HG03175 (cell line): ENCODE results near the gene ZNF70.
A peak's percentile ranks its signal among the peaks of the same experiment; 100 is the strongest.

Experiments
- ATAC-seq: cut with Tn5 transposase; IDR thresholded peaks from one replicate; pipeline ENCODE4 v1.9.1; 2021; ENCODE audit warnings: mild to moderate bottlenecking, moderate library complexity; ENCODE audit not compliant: unreplicated experiment

The ZNF70 gene

DNA sequence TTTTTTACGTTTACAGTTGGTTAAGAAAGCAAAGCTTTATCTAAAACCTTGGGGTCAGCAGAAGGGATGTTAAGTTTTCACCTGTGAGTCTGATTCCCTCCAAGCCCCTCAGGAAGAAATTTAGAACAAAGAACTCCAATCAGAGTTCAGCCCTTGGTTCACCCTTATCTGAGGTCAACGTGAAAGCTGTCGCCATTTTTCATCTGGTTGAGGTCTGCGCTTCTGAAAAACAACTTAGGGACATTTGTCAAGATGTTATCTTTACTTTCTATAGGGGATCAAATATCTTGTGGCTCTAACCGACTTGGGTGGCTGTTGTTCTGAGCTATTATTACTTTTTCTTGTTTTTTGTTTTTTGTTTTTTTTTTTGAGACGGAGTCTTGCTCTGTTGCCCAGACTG is 30.1 kb downstream of the ZNF70 start:
- ATAC-seq = no peak

DNA sequence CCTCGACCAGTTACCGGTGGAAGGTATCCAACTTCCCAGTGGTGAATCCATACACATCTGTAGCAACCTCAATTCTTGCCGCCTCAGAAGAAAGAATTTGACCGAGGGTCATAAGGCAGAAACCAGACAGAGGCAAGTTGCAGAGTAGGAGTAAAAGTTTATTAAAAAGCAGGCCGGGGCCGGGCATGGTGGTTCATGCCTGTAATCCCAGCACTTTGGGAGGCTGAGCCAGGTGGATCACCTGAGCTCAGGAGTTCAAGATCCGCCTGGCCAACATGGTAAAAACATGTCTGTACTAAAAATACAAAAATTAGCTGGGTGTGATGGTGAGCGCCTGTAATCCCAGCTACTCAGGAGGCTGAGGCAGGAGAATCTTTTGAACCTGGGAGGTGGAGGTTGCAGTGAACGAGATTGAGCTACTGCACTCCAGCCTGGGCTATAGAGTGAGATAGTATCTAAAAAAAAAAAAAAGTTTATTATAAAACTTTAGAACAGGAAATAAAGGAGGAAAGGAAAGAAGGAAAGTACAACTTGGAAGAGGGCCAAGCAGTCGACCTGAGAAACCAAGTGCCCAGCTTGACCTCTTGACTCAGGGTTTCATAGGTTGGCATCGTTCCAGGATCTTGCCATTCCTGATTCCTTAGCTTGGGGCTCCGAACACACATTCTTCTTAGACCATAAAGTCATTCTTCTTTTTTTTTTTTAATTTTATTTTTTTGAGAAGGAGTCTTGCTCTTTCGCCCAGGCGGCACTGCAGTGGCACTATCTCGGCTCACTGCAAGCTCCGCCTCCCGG is 32.3 kb downstream of the ZNF70 start:
- ATAC-seq = no peak

DNA sequence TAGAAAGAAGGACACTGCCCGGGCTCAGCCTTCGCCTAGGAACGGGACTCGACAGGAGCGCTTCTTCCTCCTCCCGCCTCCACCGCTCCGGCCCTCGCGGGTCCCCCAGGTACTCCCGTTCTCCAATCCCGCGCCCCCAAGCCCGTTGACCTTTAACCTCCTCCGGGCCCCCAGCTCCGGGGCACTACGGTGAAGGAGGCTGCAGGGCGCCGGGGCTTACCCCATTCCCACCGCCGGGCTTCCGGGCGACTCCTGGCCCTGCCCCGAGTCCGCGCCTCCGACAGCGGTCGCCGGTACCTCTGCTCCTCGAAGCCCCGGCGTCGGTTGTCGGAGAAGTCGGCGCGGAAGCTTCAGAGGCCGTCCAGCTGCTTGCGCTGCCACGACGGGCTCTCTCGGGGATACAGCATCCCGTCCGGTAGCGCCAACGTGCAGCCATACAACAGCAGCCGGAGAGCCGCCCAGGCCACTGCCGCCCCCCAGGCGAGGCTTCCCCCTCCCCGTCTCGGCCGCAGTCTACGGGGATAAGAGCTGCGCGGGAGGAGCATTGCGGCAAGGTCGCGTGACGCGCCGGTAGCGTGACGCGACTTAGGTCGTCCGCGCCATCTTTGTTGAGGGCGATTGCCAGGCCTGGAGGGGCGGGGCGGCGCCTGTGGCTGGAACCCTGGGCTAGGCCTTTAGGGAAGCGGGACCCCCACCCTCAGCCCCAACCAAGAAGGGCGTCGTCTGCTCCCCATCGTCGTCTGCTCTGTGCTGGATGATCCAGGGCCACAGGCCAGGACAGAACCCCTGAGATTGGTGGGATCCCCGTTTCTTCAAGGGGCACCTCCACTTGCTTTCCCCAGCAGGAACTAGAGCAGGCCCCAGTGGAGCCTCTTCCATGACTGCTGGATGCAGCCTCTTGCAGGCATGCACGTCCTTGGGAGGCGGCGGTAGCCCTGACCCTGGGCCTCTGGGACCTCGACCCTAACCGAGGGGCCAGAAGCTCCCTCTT is 33.8 kb downstream of the ZNF70 start:
- peak; percentile 75 for ATAC-seq

DNA sequence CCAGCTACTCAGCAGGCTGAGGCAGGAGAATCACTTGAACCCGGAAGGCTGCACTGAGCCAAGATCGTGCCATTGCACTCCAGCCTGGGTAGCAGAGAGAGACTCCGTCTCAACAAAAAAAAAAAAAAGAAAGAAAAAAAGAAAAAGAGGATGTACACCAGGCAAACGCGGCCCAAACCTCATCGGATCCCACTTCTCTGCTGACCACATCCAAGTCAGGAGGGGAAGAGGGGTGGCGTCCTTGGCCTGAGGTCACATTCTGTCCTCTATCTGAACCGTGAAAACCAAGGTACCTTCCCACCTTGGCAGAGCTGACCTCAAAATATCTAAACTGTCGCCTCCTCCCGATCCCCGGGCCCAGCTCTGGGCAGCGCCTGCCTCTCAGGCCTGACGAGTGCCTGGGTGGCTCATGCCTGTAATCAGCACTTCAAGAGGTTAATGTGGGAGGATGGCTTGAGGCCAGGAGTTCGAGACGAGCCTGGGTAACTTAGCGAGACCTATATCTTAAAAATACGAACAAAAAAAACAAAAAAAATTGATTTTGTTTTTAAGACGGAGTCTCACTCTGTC is 35.0 kb downstream of the ZNF70 start:
- no peak for ATAC-seq

DNA sequence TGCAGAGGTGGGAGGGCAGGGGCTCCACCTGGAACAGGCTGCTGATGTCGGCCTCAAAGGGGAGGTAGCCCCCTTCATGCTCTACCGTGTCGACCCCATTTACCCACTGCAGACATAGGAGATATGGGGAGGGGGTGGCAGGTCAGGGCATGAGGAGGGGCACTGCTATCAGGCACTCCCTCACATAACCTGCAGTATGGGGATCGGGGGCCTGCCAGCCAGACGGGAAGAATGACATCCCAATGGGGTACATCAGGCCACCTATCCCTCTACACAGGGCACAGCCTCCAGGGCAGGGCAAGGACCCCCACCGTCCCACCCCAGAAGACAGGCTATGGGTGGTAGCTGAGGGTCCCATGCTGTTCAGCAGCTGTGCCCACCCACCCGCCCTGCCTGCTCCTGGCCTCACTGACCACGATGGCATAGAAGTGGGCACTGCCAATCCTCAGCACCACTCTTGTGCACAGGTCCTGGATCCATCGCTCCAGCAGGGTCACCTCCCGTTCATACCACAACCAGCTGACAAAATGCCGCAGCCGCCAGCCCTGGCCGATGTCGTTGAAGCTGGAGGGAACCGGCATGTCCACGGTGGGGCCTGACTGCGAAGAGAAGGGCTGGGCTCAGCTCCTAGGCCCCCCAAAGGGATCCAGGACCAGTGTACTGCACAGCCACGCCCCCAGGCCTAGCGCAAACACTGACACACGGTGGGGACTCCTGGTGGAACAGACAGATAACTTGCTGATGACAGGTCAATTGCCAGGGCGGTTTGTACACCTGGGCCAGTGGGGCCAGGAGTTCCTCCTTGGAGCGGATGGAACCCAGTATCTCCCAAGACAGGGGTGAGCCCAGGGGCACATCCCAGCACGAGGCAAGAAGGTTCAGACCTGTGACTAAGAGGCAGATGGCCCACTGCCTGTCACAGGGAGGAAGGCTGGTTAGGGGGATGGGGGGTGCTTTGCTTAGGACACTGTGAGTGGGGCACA is 36.0 kb downstream of the ZNF70 start:
- ATAC-seq = no peak

DNA sequence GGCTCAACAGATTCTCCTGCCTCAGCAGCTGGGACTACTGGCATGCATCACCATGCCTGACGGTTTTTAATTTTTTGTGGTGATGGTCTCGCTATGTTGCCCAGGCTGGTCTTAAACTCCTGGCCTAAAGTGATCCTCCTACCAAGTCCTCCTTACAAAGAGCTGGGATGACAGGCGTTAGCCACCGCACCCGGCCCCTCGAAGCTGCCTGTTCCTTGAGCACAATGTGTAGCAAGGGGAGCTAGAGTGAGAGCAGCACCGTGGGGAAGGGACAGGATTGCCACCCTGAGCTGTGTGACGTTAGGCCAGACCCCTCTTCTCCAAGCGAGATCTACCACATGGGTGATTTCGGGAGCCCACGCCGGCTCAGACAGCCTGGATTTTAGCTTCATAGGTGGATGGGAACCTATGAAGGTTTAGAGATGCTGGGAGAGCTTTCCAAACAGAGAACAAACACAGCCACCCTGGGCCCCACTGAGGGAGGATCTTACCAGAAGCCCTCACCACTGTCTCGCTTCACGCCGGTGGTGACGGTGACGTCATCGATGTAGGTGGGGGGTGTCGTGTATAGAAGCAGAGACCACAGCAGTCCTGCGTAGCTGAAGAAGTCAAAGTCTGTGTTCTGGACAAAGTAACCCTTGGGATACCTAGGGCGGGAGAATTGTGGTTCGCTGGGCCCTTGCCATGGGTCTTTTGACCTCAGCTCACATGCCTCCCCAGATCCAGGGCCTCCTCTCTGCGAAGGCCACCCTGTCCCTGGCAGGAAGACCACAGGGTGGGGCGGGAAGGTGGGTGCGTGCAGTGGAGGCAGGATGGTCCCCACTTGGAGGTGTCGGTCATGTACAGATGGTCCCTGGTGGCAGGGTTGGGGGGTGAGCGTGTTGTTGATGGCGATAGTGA is 37.0 kb downstream of the ZNF70 start:
- ATAC-seq = no peak

DNA sequence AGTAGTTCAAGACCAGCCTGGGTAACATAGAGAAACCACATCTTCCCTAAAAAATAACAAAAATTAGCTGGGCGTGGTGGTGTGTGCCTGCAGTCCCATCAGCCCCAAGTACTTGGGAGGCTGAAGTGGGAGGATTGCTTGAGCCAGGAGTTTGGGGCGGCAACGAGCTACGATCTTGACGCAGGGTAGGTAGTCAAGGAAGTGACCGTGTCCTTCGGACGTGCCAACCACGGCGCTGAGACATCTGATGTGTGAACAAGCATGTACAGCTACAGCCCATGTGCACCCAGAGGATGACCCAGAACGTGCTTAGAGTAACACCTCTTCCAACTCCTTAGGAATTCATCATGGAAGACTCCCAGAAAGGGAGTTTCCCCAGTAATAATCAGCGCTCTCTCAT is 38.7 kb downstream of the ZNF70 start:
- ATAC-seq = no peak

DNA sequence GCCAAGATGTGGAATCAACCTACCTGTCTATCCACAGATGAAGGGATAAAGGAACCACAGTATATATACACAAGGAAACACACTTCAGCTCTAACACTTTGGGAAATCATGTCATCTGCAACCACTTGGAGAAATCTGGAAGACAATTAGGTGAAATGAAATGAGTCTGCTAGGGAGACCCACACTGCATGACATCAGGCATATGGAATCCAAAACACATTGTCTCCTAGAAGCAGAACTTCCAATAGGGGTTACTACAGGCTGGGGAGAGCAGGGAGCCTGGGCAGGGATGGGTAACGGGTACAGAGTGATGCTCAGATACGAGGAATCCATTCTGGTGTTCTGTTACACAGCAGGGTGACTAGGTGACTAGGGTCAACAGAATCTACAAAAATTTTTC is 41.8 kb downstream of the ZNF70 start:
- no peak for ATAC-seq

DNA sequence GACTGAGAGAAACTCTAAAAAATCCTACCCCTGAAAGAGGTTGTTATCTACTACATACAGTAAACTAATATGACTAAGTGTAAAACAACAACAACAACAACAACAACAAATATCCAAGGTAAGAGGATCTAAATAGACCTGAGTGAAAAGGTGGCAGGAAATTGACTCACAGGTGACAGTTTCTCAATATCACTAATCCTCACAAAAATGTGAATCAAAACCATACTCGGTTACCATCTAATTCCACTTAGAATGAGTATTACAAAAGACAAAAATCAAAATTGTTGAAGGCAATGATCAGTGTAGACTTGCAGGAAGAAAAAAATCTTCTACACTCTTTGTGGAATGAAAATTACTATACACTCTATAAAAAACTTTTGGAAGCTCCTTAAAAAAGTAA is 42.6 kb downstream of the ZNF70 start:
- no peak for ATAC-seq

DNA sequence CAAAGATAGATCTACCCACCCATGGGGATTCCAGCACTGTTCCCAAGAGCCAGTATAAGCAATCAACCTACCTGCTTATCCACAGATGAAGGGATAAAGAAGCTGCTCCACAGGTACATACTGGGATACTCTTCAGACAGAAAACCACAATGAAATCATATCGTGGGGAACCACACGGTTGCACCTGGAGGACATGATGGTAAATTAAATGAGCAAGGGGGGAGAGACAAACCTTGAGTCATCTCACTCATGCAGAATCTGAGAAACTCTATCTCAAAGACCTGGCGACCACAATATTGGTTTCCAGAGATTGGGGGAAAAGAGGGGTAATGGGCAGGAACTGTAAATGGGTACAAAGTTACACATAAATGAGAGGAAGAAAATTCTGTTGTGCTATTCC is 45.6 kb downstream of the ZNF70 start:
- ATAC-seq = no peak

DNA sequence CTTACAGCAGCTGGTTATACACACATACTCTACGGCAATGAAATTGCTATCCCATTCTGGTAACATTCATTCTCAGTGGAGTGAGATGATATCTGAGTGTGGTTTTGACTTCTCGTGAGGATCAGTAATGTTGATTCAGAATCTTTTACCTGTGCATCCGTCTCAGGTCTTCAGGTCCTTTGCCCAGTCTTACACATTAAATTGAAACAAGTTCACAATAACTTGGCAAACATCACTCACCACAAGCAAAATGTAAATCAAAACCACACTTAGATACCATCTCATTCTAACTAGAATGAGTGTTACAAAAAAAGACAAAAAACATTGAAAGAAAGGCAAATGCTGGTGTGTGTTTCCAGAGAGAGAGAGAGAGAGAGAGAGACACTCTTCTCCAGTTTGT is 46.1 kb downstream of the ZNF70 start:
- no peak for ATAC-seq

DNA sequence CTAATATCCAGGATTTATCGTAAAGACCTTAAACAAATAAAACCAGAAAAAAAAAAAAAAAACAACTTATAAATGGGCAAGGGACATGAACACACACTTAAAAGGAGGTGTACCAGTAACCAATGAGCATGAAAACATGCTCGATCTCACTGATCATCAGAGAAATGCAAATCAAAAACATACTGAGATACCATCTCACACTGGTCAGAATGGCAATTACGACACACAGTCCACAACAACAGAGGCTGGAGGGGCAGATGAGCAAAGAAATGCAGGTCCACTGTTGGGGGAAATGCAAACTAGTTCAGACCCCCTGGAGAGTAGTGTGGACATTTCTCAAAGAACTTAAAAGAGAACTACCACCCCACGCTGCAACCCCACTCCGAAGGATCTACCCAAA is 46.9 kb downstream of the ZNF70 start:
- ATAC-seq = no peak

DNA sequence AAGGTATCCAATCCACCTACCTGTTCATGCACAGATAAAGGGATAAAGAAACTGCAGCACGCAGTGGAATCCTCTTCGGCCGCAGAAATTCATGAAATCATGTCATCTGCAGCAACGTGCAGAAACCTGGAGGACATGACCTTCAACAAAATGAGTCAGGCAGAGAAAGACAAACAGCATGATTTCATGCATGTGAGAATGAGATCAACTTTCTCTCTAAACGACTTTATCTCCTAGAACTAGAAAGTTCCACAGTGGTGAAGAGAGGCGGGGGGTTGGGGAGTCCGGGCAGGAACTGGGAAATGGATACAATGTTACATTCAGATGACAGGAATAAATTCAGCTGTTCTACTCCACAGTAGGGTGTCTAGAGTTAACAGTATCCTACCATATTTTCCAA is 50.2 kb downstream of the ZNF70 start:
- ATAC-seq = no peak

DNA sequence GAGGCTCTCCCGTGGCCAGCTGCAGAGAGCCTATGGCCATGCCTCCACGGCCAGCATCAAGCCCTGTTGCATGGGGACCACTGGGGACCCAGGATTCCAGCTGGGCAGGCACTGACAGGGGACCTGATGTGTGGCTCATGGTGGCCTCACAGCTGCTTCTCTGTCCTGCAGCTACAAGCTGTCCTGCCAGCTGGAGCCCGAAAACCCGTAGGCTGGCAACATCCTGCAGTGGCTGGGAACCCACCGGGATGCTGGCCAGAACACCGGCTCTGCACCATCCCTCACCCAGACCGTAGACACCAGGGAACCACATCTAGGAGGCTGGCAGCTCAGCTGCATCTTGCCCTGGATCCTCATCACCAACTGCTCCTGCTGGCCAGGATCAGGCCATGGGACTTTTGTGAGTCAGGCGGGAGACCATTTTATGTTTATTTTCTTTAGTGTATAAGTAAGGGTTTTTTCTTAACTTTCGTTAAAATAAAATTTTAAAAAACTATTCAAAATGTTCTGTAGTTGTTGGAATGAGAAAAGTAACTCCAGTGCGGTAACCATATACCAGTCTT is 52.2 kb downstream of the ZNF70 start:
- no peak for ATAC-seq

DNA sequence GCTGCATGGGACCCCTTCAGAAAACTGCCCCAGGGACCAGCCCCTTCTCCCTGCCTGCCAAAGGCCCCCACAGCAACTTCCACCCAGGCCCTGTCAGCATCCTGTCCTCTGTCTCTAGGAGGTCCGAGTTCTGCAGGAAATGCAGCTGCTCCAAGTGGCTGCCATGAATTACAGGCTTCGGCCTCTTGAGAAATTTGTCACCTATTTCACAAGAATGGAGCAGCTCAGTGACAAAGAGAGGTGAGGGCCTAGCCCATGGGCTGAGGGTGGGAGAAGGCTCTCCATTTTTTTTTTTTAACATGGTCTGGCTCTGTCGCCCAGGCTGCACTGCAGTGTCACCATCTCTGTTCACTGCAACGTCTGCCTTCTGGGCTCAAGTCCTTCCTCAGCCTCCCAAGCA is 52.8 kb downstream of the ZNF70 start:
- no peak for ATAC-seq

DNA sequence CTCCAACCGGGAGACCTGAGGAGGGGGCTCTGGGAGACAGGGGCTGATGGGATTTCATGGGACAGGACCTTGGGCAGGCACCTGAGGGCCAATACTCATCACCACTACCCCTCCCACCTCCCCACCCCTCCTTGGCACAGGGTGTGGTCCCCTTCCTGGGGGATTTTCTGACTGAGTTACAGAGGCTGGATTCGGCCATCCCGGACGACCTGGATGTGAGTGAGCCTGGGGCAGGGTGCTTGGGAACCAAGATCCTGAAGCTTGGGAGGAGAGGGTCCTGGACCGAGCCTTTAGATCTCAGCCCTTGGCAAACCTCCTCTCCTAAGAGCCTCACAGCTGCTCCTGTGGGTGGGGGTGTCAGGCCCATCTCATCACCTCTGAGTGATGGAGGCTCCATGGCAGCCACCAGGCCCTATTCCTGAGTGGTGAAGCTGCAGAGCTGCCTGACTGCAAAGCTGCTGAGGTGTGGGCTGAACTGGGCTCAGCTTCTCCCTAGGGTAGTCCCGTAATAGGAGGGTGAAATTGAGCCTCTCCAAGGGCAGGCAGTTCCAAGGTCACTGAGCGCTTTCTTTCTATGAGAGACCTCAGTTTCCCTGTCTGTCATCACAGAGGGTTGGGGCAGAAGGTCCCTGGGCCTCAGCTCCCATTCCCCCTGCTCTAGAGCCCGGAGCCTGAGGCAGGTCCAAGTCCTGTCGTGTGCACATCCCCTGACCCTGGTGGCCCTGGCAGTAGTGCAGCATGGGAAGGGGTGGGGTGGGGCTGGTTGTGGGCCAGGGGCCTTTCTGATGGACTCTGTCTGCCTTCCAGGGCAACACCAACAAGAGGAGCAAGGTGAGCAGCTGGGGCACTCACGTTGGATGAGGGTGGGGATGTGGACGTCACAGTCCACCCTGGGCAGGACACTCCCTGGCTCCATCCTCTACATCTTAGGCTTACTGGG is 53.6 kb downstream of the ZNF70 start:
- ATAC-seq = no peak

DNA sequence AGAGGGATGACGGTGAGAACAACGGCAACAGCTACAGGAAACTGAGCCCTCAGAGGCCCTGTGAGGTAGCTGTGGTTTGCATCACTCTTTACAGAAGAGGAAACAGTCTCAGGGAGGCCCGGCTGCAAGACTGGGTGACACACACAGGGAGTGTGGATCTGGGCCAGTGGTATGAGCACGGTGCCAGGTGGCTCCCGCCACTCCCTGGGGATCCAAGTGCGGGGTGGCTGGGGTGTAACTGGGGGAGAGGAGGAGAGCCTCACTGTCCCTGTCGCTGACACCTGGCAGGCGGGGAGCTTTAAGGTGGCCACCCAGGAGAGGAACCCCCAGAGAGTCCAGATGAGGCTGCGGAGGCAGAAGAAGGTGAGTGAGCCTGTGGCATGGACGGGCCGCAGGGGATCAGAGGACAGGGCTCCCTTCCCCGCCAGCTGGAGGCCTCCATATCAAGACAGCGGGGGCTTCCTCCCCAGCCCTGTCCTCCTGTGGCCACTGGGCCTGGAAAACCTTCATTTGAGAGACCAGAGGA is 54.5 kb downstream of the ZNF70 start:
- ATAC-seq = peak; percentile 78
